ENCODE measurements around the gene CC2D1A.

CC2D1A gene

DNA sequence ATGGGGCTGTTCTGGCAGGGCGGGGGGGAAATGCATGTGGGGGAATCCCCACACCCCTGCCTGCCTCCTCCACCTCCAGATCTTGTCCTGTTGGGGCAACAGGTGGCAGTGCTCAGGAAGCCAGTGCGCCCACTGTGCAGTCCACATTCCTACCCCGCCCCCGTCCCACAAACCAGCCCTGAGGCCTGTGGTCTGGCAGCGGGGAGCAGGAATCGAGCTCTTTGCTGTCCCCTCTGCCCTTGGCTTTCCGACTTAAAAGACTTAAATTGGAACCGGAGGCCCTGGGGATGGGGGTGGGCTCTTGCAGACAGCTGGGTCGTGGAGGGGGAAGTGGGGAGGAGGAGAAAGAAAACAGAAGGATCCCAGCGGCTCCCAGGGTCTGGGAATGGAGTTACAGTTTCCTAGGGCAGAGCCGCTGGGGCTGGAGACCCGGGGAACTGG, 24.7 kb upstream of the CC2D1A start:
- TF ChIP-seq, protein P1, sequence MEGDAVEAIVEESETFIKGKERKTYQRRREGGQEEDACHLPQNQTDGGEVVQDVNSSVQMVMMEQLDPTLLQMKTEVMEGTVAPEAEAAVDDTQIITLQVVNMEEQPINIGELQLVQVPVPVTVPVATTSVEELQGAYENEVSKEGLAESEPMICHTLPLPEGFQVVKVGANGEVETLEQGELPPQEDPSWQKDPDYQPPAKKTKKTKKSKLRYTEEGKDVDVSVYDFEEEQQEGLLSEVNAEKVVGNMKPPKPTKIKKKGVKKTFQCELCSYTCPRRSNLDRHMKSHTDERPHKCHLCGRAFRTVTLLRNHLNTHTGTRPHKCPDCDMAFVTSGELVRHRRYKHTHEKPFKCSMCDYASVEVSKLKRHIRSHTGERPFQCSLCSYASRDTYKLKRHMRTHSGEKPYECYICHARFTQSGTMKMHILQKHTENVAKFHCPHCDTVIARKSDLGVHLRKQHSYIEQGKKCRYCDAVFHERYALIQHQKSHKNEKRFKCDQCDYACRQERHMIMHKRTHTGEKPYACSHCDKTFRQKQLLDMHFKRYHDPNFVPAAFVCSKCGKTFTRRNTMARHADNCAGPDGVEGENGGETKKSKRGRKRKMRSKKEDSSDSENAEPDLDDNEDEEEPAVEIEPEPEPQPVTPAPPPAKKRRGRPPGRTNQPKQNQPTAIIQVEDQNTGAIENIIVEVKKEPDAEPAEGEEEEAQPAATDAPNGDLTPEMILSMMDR (IDR thresholded peaks at IDR 0.05), result no peak

DNA sequence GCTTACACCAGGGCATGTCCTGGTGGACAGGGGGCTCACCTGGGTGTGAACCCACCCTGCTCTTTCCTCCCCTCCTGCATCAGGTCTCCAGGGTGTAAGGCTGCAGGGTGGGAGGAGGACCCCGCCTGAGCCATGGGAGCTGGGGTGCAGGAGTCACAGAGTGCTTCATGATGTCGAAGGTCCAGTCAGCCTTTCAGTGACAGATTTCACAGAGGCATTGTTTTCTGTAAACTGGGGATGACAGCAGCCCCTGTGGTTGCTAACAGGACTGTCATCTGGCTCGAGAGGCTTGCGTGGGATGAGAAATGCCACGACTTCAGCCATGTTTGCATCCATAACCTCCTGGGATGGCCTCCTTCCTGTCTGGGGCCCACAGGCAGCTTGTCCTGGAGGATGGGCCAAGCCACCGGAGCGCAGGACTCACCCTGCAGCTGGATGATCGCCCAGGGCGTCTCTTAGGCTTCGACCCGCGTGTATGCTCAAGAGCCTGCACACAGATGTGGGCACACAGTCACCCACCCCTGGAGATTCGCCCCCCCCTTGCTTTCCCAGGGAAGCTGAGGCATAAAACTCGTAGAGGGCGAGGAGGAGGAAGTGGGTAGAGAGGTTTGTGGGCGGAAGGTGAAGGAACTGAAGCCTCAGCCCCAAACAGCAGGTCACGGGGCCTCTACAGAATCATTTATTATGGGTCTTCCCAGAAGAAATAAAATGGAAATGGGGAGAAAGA, 24.1 kb upstream of the CC2D1A start:
- TF ChIP-seq, protein P1 (IDR thresholded peaks at IDR 0.05), result no peak

- TF ChIP-seq, protein P1 (IDR thresholded peaks at IDR 0.05), result no peak
These were observed 23.6 kb upstream of the CC2D1A start for GRCh38 chr19:13882419-13882795.

GRCh38 chr19:13882836-13883235, 23.2 kb upstream of the CC2D1A start:
- TF ChIP-seq, protein P1 (IDR thresholded peaks at IDR 0.05), result no peak

- TF ChIP-seq, protein P1 (IDR thresholded peaks at IDR 0.05), result 0 out of 2 replicates have a peak, but pooled peaks have one; percentile 19
These were observed 22.4 kb upstream of the CC2D1A start for GRCh38 chr19:13883516-13884064.

DNA sequence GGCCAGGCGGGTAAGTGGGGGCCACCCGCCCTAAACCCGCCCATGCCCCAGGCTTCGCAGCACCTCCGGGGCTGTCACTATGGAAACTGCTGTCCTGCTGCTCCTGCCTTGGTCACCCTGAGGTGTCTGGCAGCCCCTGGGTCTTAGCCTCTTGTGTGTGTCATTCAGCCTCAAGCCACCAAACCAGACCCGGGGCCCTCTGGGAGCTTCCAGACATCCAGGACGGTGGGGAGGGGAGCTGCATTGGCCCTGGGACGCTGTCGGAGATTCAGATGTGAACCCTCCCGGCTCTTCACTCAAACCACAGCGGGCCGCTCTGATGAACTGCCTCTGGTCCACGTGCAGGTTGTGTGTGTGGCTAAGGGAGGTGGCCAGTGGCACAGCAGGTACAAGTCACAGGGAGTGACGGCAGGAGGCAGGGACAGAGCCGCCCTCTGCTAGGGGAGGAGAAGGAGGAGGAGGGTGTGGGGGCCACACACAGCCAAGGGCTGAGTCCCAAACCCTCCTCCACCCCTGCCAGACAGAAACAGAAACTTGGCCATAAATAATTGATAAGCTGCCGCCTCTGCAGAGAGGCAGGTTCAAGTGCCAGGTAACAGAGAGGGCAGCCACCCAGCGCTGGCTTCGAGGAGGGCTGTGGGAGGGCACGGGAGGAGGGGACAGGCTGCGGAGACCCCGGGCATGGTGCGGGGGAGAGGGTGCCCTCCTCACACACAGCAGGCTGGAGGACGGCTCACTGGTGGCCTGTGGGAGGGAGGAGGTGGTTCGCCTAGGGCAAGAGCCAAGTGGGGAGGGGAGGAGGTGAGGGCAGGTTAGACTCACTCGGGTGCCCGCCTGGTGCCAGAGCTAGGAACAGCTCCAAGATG, 21.0 kb upstream of the CC2D1A start:
- TF ChIP-seq, protein P1 (IDR thresholded peaks at IDR 0.05), result no peak

DNA sequence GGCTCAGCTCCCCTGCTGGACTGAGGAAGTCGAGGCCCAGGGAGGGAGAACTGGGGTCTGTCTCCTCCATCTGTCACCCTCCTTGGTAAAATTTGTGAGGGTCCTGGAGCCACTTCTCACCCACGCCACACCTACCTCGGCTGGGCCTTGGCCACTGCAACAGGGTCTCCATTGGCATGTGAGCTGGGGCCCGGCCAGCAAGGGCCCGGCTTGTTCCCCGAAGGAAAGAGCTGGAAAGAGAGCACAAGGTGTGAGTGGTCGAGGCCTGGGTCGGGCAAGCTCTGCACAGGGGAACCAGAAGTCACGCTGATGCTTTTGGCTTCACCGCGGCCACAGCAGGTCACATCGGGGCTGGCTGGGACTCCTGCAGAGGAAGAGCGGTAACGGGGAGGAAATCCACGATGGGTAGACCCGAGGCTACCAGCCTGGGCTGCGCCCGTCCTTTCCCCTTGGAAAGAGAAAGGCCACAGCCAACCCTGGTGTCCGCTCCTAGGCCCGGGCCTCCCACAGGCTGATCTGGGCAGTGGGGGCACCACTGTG, 20.1 kb upstream of the CC2D1A start:
- TF ChIP-seq, protein P1 (IDR thresholded peaks at IDR 0.05), result no peak
